HK-2 (cell line): ENCODE data around the gene PPA1.
"Not testable (repeated sequence)": the region's sequence is repeated elsewhere in the genome, so short reads cannot be mapped to it uniquely, and the experiment has no call there.

Experiments used
- DNase-seq: peaks from one replicate; pipeline ENCODE4 v3.0.0-alpha.2; 2018; ENCODE audit not compliant: unreplicated experiment

PPA1 gene

GRCh38 chr10:70233109-70233938 is at the start of gene PPA1:
Gene PPA1 (minus strand): TSS chr10:70233429. CDS start chr10:70233327, 102 bp downstream.
- peak; percentile 99 for DNase-seq

DNA sequence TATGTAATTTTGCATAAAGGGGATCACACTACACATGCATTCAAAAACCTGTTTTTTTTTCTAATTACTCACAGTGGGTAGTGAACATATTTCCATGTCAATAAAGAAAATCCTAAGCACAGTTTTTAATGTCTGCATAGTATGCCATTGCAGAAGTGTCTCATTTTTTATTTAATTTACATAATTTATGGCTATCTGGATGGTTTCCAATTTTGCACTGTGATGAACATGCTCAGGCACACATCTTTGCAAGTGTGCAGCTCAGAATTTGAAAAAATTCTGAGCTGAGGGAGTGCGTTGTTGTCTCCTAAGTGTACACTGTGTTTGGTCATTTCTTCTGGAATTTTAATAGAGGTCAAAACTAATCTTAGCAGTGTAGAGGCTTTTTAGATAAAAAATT is 48.4 kb upstream of the PPA1 start:
- no peak for DNase-seq

GRCh38 chr10:70280099-70280498 is 46.9 kb upstream of the PPA1 start:
- no peak for DNase-seq

DNA sequence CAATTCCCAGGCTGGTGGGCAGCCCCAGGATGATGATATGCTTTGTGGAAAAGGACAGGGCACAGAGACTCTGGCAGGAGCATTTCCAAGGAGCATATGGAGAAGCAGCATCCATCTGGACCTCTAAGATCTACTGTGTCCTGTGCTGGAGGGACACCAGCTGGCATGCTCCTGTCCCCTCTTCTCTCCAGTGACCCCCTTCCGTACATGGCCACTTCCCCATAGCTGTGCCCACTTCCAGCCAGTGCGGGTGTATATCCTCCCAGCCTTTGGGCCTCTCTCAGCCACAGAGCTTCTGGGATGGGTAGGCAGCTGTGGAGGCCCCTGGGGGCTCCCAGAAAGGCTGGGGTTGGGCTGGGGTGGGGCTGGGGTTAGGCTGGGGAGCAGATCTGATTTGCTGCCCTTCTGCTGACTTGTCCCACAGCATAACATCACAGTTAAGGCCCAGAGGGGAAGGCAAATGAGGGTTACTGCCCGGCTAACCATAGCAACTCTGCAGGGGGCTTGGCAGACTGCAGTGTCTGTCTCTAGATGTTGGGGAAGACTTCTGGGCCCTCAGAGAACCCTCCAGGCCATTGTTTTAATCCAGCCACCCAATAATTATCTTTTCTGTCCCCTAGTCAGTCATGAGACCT is 44.3 kb upstream of the PPA1 start:
- DNase-seq, result no peak

DNA sequence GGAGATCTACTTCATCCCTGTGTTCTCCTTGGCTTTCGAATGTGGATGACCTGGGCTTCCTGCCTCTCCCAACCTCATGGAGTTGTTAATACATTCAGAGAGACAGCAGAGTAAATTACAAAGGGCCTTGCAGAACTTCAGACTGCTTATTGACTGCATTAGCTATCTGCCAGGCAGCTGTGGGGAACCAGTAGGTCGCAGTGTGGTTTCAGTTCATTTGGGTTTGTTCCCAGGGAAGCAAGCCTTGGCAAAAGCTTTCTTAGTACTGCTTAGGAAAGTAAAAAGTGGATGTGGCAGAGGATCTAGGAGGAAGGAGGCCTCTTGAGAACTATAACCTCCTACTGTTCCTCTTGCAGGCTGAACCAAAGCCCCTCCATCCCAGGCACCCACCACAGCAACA is 41.4 kb upstream of the PPA1 start:
- no peak for DNase-seq

DNA sequence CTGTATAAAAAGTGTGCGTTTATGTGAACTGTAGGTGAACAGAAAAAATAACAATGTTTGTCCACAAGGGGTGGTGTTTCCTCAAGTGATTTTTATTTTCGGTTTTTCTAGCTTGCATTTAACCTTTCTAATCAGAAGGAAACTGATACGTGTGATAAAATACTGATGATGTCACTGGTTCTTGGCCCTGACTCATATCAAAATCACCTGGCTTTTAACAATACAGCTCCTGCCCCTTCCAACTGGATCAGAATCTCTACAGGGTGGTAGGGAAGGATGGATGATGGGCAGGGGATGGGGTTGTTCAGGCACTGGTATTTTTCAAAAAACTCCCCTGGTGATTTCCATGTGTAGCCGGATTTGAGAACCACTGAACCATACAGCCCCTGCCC is 39.7 kb upstream of the PPA1 start:
- no peak for DNase-seq

DNA sequence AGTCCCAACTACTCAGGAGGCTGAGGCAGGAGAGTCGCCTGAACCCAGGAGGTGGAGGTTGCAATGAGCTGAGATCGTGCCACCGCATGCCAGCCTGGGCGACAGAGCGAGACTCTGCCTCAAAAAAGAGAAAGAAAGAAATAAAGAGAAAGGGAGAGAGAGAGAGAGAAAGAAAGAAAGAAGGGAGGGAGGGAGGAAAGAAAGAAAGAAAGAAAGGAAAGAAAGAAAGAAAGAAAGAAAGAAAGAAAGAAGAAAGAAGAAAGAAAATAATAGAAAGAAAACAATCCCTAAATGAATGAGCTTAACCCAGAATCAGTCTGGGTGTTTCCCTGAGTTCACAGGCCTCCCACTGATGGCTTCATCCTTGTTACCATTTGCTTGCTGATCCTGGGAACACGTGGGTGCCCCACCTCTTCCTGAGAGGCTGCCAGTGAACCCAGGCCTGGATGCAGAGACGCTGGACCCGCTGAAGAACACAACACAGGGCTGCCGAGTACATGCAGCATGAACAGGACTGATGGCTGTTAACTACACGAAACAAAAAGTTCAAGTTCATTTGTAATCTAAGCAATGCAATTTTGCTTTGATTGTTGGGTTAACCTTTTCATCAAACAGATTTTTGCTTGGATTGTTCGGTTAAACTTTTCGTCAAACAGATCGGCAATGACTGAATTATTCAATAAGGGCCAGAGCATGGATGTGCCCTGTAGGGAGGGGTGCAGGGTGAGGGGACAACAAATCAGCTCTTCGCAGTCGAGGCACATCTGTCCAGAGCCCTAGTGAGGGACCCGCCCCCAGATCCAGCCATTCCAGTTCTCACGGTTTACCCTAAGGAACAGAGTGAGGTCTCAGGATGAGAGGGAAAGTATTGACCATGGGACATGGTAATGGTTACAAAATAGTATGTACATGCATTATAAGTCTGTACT is 39.0 kb upstream of the PPA1 start:
- no peak for DNase-seq

DNA sequence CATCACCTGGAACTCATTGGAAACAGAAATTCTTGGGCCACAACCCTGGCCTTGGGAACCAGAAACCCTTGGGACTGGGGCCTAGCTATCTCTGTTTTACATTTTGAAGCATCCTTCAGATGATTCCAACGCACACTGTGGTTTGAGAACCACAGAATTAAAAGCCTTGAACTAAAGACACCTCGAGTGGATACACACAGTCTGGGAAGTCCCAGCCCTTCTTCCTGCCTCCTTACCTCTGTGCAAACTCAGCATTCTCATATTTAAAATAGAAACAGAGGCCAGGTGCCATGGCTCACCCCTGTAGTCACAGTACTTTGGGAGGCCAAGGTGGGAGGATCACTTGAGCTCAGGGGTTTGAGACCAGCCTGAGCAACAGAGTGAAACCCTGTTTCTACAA is 37.7 kb upstream of the PPA1 start:
- no peak for DNase-seq

DNA sequence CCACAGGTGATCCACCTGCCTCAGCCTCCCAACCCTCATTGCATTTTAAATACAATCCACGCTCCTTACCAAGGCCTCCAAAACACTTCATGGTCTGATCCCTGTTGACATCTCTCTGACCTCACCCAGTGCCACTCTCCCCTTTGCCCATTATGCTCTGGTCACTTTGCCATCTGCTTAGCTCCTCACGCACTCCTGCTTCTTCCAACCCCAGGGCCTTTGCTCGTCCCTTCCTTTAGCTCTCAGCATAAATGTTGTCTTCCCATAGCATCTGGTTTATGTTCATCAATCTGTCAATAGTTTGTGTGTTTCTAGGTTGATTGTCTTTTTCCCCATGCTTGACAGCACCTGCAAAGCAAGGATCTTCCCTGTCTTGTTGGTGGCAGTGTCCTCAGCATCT is 36.5 kb upstream of the PPA1 start:
- DNase-seq, result no peak

DNA sequence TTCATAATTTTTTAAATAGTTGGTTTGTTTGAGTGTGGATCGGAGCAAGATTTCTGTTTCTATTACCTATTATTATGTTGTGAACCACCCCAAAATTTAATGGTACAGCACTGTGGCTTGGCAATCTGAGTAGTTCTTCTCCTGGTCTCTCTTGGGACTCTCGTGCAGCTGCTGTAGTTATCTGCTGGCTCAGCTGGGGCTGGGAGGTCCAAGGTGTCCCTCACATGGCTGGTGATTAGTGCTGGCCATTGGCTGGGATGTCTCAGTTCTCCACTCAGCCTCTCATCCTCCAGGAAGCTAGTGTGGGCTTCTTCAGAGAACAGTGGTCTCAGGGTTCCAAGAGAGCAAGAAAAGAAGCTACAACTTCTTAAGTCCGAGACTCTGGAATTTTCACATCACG is 35.1 kb upstream of the PPA1 start:
- no peak for DNase-seq

DNA sequence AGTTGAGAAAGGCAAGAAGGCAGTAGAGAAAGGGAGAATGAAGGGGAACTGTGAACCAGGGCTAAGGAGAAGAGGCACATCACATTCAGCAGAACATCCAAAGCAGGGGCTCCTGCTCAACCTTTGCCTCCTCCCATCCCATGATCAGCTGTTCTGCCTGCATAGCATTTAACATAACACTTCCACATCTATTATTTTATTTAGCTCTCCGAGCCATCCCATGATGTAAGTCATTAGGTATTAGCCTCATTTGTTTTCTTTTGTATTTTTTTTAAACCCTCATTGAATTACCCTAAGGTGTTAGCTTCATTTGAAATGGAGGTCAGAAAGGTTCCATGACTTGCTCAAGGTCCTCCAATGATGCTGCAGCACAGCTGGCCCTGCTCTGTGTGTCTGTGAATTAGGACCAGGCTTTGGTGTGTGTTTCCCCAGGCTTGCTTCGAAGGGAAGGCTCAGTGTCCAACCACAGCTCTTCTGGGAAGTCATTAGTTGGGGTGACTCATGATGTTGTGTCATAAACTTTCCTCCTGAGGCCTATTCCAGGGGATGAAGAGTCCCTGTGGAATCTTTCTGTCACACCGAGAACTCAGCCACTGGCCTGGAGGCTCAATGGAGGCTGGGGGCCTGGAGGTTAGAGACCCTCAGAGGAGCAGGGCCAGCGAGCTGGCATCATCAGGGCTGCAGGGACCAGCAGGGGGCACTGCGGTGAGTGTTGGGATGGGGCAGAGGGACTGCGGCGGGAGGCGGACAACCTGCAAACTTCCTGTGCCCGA is 34.1 kb upstream of the PPA1 start:
- DNase-seq, result peak; percentile 58

GRCh38 chr10:70266701-70267100 is 33.5 kb upstream of the PPA1 start:
- no peak for DNase-seq

GRCh38 chr10:70266056-70266455 is 32.8 kb upstream of the PPA1 start:
- no peak for DNase-seq

- DNase-seq, result no peak
These were observed 31.9 kb upstream of the PPA1 start for GRCh38 chr10:70265032-70265689.

- DNase-seq, result no peak
These were observed 27.5 kb upstream of the PPA1 start for GRCh38 chr10:70260734-70261133.

DNA sequence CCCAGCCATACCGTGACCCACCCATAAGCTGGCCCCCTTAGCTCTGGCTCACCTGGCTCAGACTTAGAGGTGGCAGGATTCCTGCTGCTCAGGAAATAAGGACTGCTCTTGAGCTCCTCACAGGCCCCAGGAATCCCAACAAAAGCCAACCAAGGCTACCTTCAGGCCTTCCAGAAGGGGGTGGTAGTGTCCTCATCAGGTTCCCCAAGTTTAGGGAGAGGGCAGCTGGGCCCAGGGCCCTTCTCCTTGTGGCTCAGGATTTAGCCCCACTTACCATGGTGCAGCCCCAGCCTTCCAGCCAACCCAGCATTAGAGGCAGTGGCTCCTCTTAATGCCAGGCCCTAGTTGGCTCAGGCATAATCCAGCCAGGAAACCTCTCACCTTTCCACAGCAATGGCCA is 27.0 kb upstream of the PPA1 start:
- no peak for DNase-seq

GRCh38 chr10:70258216-70258615 is 25.0 kb upstream of the PPA1 start:
- no peak for DNase-seq

DNA sequence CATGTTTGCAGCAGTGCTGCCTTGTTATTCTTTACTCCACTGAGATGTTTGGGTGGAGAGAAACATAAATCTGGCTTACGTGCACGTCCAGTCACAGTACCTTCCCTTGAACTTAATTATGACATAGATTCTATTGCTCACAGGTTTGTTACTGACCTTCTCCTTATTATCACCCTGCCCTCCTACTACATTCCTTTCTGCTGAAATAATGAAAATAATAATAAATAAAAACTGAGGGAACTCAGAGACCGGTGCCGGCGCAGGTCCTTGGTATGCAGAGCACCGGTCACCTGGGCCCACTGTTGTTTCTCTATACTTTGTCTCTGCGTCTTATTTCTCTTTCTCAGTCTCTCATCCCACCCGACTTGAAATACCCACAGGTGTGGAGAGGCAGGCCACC is 24.6 kb upstream of the PPA1 start:
- not testable (repeated sequence) for DNase-seq

DNA sequence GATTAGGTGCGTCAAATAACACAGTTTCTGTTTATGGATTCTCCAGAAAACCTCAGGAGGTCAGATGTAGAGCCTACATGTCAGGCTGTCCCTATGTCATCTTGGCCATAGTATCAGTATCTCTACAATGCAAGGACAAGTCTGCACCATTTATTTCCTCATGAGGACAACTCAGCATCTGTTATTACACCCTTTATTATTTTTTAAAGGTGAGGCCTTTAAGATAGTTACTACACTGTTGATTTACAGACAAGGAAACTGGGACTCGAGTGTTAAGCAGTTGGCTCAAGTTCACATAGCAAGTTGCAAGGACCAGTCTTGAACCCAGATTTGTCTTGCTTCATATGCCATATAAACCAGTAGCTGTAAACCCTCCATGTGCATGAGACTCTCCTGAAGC is 23.2 kb upstream of the PPA1 start:
- DNase-seq, result no peak

GRCh38 chr10:70255329-70256299 is 22.4 kb upstream of the PPA1 start:
- DNase-seq, result peak; percentile 65
